GM21423 (cell line): Measurements from ENCODE around the gene KCND2.
"Not testable (repeated sequence)": the region's sequence is repeated elsewhere in the genome, so short reads cannot be mapped to it uniquely, and the experiment has no call there.

Experiments used
- ATAC-seq: cut with Tn5 transposase; IDR thresholded peaks from one replicate; pipeline ENCODE4 v1.9.1; 2021; ENCODE audit warnings: mild to moderate bottlenecking, moderate library complexity; ENCODE audit not compliant: unreplicated experiment

The KCND2 gene

GRCh38 chr7:120272701-120273475 lies at the start of gene KCND2:
KCND2 (plus strand) TSS chr7:120273175.
- ATAC-seq: peak; percentile 34

GRCh38 chr7:120226188-120226587 lies 46.8 kb upstream of the KCND2 start:
- ATAC-seq: no peak

- no peak for ATAC-seq
Observed at GRCh38 chr7:120227255-120227654, 45.7 kb upstream of the KCND2 start.

- no peak for ATAC-seq
Observed at GRCh38 chr7:120229084-120229483, 43.9 kb upstream of the KCND2 start.

GRCh38 chr7:120233338-120233737 lies 39.6 kb upstream of the KCND2 start:
- ATAC-seq: no peak

GRCh38 chr7:120240350-120240749 lies 32.6 kb upstream of the KCND2 start:
- ATAC-seq: not testable (repeated sequence)

GRCh38 chr7:120241973-120242372 lies 31.0 kb upstream of the KCND2 start:
- ATAC-seq: no peak

- ATAC-seq: no peak
Observed at GRCh38 chr7:120254845-120255244, 18.1 kb upstream of the KCND2 start.

GRCh38 chr7:120256344-120257070 lies 16.5 kb upstream of the KCND2 start:
- ATAC-seq: no peak

GRCh38 chr7:120259386-120259785 lies 13.6 kb upstream of the KCND2 start:
- no peak for ATAC-seq

- ATAC-seq: no peak
Observed at GRCh38 chr7:120260111-120260510, 12.9 kb upstream of the KCND2 start.

- peak; percentile 57 for ATAC-seq
Observed at GRCh38 chr7:120272261-120272660, 714 bp upstream of the KCND2 start.

GRCh38 chr7:120273476-120273975 lies 551 bp downstream of the KCND2 start:
- peak; percentile 68 for ATAC-seq

- ATAC-seq: no peak
Observed at GRCh38 chr7:120274482-120274881, 1.5 kb downstream of the KCND2 start.

- ATAC-seq: no peak
Observed at GRCh38 chr7:120274899-120275298, 1.9 kb downstream of the KCND2 start.

- no peak for ATAC-seq
Observed at GRCh38 chr7:120276720-120277119, 3.7 kb downstream of the KCND2 start.

- no peak for ATAC-seq
Observed at GRCh38 chr7:120278773-120279172, 5.8 kb downstream of the KCND2 start.

- no peak for ATAC-seq
Observed at GRCh38 chr7:120280743-120281142, 7.8 kb downstream of the KCND2 start.

- no peak for ATAC-seq
Observed at GRCh38 chr7:120293027-120293426, 20.1 kb downstream of the KCND2 start.

- ATAC-seq: no peak
Observed at GRCh38 chr7:120302190-120302589, 29.2 kb downstream of the KCND2 start.

- ATAC-seq: no peak
Observed at GRCh38 chr7:120303105-120303504, 30.1 kb downstream of the KCND2 start.

- no peak for ATAC-seq
Observed at GRCh38 chr7:120304674-120305073, 31.7 kb downstream of the KCND2 start.
